Stimulated activated CD4-positive, alpha-beta T cell treated with anti-CD3 and anti-CD28 coated beads, Interleukin-12 subunit alpha, Interleukin-12 subunit beta, amount 100 ng/mL, for 24 hours (primary cell): ENCODE measurements around the gene C1QTNF8.

Experiments
- DNase-seq, 2 experiments: peaks; one replicate each; pipeline ENCODE4 v3.0.0-alpha.2; 2020; ENCODE audit warnings: low read depth in 2 of 2

The C1QTNF8 gene, protein sequence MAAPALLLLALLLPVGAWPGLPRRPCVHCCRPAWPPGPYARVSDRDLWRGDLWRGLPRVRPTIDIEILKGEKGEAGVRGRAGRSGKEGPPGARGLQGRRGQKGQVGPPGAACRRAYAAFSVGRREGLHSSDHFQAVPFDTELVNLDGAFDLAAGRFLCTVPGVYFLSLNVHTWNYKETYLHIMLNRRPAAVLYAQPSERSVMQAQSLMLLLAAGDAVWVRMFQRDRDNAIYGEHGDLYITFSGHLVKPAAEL

DNA sequence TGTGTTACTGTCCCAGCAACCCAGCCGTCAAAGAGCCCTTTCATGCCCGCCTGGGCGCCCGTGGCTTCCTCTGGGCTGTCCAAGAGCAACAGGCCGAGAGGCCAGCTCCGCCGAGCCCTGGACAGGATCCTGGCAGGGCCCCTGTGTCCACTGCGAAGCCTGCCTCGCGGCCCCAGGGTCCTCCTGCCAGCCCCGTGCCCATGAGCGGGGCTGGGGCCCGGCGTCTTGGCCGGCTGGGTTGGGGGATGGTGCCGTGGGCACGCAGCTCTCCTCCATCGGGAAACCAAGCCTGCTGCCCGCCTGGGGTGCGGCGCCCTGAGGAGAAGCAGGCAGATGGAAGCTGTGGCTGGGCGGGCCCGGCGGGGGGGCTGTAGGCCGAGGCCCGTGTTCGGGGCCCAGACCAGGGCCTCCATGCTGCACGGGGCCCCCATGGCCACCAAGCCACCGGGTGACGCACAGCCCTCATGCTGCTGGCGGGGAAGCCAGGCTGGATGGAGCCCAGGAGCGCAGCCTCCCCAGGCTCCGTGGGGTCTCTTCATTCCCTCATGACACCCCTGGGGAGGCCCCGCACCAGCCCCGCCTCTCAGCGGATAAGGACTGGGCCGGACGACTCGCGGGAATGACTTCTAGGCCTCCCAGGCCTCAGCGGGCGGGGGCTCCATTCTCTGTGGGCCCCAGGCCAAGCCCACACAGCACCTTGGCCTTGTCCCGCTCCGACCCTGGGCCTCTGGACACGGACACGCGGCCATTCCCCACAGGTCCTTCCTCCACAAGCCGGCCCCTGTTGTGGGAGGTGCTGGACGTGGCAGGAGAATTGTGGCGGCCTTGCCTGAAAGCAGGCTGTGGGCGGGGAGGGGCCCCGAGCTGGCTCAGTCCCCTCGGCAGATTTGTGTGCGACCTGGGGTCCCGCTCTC is at the start of gene C1QTNF8:
Gene C1QTNF8, minus strand, starts transcription at position 76 of the 914 bp plus-strand sequence. CDS start 1,322 bp downstream, outside the sequence.
- DNase-seq: no peak

DNA sequence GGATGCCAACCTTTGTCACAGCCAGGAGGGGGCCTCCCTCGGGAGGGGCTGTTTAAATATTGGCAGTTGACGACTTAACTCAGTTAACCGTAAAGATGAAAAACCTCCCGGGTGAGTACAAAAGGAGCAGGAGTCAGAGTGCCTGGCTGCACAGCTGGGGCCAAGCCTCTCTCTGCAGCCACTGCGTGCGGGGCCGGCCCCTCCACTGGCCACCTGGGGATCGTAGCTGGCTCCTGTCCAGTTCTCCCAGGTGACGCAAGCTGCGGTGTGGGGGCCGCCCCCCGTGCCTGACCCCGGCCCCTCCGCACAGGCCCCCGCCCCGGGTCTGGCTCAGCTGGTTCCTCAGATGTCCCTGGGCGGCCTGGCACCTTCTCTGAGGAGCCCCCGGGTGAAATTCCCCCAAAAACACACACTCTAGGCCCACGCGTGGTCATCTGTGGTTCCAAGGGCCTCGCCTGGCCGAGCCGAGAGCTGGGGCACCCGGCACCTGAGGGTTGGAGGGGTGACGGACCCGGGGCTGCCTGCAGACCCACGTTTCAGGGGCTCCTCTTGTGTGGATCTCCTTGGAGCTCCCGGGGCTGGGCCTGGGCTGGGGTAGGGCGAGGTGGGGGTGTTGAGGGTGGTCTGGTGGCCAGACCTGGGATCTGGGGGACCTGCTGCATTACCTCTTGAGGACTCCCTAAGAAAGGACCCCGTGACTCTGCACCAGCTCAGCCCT is 49.5 kb upstream of the C1QTNF8 start:
- DNase-seq: no peak

DNA sequence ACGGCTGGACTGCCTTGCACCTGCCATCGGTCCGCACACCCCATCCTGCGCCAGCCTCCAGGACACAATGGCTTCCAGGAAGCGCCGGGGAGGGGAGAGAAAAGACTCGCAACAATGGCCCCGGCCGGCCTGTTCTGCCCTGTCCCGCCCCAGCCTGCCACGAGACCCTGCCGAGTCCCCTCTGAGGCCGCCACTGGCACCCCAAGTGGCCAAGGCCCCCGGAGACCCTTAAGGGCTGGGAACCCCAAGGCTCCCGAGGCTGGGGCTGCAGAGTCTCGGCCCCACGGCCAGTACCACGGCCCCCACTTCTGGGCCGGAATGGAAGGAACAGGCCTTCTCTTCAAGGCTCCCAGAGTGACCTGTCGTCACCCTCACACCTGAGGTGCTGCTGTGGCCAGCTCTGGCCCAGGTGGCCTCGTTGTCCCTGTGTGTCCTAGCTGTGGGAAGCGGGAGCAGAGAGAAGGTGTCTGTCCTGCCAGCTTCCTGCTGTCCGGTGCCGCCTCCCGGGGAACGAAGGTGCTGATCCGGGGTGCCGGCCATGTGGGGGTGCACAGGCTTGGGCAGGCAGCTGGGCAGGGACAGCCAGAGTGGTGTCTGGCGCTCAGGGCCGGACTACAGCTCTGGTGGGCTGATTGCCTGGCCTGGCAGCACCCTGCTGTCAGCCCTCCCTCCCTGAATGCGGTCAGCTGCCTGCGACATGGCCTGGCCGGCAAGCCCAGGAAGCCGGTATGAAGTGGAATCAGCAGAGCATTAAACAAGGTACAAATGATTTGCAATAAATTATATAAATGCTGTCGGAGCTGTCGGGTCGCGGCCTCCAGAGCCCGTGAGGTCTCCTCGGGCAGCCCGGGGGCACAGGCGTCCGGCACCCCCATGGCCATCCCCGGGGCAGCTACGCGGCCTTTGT is 48.7 kb upstream of the C1QTNF8 start:
- no peak for DNase-seq

DNA sequence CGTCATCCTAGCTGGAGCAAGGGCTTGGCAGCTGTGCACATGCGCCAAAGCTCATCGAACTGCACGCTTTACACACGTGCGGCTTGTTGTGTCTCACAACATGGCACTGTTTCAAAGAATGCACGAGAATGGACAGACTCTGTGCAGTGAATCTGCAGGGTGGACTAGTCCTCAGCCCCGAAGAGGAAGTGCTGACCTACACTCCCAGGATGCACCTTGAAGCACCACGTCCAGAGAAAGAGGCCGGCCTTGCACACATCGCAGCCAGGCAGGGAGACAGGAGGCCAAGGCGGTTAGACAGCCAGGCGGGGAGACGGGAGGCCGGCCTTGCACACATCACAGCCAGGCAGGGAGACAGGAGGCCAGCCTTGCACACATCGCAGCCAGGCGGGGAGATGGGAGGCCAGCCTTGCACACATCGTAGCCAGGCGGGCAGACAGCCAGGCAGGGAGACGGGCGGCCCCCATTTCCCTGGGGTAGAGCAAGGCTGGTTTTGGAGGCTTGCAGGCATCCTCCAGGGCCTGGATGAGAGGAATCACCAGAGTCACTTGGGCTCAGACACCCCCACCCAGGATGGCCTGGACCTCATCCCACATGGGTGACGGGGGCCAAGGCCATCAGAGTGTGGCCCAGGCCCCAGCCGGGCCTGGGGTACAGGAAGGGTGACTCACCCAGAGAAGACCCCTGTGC is 47.9 kb upstream of the C1QTNF8 start:
- DNase-seq: no peak

DNA sequence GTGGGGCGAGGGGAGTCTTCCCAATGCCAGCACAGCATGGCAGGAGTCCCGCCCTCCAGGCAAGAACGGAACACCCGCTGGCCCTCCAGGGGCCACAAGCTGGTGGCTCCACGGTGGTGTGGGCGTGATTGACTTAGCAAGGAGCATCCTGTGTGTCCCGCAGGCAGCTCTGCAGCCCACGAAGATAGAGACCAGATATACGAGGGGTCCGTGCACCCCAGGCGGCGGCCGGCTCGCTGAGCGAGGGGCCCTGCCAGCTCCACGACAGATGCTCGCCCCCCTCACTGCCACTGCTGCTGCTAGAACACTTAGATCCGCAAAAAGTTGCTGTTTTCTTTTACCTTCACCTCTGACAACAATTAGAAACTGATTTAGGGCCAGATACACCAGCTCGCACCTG is 46.9 kb upstream of the C1QTNF8 start:
- no peak for DNase-seq

DNA sequence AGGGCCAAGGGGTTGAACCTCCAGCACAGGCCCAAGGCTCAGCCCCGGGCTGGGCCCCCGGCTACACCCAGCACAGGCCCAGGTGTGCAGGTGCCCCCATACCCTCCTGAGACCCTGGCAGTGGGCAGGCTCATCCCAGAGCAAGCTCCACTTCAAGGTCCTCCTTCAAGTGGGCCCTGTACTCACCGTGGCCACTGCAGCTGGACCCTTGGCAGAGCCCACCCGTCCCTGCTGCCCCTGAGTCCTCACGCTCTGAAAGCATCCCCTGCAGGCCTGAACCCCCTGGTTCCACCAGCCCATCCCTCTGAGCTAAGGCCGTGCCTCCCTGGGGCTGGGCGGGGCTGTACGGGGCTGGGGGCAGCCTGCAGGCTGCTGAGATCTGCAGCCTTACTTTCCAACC is 45.7 kb upstream of the C1QTNF8 start:
- DNase-seq: no peak

DNA sequence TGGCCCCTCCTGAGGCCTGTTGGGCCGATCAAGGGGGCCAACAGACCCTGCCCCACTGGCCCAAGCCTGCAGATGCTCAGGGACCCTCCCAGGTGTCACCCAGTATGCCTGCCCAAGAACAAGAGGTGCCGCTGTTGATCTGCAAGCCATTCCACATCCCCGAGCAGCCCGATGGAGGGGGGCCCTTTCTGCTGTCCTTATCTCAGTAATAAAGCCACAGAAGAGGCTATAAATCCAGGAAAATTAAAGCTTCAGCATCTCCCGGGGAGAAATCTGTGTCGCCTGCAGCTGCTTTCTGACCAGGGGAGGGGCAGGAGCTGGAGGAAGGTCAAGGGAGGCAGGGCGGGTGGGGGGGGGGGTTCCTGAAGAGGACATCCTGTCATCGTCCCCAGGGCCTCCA is 45.1 kb upstream of the C1QTNF8 start:
- no peak for DNase-seq

DNA sequence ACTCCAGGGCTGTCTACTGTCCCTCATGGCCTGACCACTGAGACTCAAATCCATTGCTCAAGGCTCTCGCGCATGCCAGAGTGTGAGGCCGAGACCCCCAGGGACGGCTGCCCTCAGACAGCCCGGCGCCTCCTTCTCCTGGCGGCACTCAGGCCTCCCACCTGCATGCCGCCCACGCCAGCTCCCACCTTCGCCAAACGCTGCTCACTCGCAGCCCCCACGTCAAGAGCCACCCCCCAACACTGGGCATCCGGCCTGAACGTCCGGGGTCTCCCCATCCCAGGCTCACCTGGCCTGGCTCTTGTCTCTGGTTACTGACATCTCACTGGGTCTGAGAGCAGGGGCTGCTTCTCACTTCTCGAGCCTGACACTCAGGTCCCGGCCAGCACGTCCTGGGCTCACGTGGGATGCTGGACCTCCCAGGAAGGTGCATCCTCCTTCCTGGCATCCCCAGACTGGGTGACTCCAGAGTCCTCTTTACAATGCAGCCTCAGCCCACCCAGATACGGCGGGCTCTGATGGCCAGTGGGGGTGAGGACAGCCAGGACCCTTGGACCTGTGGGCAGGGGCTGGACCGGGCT is 44.6 kb upstream of the C1QTNF8 start:
- DNase-seq: no peak

DNA sequence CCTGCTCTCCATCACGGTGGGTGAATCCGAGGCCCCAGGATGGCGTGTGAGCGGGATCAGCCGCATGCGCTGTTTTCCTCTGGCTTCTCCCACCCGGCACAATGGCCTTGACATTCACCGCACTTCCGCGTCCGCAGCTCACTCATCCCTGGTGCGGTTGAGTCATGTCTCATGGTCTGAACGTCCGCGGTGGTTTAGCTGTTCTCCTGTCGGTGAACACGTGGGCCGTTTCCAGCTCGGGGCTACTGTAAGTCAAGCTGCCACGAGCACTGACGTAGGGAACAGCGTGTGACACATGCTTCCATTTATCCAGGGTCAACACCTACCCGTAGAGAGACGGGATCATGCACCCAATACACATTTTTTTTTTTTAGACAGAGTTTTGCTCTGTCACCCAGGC is 41.6 kb upstream of the C1QTNF8 start:
- no peak for DNase-seq

DNA sequence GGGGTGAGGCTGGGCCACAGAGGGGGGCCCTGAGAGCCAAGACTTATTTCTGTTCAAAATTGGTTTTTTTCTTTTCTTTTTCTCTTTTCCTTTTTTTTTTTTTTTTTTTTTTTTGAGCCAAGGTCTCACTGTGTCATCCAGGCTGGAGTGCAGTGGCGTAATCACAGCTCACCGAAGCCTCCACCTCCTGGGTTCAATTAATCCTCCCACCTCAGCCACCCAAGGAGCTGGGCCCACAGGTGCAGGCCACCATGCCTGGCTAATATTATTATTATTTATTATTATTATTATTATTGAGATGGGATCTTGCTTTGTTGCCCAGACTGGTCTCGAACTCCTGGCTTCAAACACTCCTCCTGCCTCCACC is 39.4 kb upstream of the C1QTNF8 start:
- DNase-seq: no peak

DNA sequence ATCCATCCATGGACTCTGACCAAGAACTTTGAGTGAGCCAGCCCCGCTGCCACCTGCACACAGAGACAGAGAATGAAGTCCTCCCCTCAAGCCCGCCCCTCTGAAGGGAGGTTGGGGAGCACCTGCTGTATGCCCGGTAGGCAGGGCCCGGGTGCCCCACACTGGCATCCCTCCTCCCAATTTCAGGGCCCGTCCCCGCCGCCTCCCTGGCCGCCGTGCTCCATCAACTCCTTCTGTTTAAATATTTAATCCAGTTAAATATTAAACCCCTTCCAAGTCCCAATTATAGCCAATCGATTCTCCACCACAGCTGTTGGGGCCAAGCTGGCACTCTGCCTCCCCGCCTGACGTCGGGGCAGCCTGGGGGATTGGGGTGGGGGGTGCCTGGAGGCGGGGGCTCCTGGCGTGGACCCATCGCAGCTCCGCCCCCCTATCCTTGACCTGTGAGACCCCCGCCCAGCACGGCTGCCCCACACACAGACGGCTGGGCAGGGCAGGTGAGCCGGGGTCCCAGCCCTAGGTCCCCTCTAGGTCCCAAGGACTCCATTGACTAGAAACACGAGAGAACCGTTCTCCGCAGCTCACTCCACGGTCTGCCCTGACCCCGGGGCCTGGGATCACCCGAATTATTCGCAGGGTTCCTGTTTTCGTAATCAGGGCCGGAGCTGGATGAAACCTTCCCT is 38.9 kb upstream of the C1QTNF8 start:
- DNase-seq: no peak

DNA sequence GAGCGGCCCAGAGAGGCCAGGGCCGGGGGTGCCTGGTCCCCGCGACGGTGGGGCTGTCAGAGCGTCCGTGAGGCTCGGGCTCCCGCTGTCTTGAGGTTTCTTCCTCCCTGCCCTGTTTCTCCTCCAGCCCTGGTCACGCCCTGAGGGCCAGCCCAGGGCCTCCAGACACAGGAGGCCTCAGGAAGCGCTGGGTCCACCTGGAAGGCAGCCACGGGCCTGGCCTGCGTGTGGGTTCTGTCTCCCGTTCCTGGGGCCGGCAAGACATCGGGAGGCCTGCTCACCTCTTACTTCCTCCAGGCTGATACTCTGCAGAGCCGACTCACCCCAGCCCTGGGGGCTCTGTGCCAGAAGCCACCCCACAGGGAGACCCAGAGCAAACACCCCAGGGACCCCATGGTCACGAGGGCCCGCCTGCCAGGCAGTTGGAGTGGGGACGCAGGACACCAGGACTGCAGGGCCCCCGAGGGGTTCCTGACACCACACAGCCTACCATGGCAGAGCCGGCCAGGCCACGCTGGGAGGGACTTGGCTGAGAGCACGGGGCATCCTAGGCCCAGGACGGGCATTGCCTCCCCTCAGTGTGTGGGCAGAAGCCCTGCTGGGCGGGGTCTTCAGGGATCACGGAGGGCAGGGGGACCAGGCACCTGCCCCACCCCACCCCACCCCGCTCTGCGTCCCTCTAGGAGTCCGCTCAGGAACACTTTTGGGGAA is 37.9 kb upstream of the C1QTNF8 start:
- DNase-seq: no peak

DNA sequence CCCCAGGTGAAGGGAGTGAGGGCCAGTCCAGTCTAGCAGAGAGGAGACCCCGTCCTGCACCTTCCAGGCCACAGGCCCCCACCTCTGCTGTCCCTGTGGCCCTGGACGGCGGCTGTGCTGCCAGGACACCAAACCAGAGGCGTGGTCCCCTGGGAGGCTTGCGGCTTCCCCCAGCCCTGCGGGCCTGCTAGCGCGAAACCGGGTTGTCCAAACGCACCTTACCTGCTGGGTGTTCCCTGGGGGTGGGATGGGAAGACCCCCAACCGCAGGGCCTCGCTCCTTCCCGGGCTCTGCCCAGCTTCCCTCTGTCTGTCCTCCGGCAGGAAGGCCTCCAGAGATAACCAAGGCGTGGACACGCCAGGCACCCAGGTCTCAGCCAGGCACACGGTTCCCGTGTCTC is 37.2 kb upstream of the C1QTNF8 start:
- no peak for DNase-seq

DNA sequence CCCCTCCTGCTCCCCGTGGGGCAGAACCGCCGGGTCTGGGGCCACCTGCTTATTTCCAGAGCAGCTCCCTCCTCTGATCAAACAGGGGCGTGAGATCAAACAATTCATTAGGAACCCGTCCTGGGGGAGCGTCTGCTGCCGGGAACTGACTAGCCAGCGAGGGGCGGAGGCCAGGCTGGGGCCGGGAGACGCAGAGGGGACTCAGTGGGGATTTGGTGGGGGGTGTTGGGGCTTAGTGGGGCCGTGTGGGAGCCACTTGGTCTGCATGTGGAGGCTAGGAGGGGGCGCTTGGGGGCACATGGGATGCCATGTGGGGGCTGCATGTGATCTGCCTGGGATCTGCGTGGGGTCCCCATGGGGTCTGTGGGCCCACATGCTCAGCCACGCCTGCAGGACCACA is 36.4 kb upstream of the C1QTNF8 start:
- no peak for DNase-seq

DNA sequence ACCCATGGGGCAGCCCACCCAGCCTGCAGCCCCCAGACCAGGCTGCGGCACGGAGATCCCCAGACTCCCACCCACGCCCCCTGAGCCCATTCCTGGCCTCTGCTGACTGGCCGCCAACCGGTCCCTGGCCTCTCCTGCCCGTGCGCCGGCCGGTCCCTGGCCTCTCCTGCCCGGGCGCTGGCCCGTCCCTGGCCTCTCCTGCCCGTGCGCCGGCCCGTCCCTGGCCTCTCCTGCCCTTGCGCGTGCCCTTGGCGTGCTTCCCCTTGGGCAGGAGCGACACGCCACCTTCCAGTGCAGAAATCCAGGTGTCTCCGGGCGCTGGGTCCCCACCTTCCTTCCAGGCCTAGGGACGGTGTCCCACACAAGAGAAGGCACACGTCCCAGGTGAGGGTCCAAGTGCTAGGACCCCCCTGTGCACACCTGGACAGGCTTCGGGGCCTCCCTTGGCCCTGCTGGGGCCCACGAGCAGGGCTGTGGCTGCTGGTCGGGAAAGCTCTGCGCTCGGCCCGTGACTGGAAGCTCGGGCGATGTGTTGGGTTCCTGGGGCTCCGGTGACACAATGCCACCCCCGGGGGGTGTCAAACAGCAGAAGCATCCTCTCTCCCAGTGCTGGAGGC is 35.4 kb upstream of the C1QTNF8 start:
- no peak for DNase-seq

DNA sequence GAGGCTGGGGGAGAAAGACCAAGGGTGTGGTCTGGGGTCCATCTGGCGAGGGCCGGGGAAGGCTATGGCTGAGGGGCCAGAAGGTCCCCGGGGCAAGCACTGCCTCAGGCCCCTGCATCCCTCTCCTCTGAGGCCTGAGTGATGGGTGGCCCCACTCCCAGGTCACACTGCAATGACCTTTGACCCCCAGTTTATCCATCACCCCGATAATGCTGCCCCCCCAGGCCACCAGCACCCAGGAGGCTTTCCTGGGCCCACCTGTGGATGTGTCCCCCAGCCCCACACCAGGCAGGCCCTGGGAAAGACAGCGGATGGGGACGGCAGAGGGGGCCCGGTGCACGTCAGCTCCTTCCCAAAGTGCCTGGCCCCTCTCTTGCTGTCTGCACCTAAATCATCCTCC is 34.3 kb upstream of the C1QTNF8 start:
- no peak for DNase-seq

DNA sequence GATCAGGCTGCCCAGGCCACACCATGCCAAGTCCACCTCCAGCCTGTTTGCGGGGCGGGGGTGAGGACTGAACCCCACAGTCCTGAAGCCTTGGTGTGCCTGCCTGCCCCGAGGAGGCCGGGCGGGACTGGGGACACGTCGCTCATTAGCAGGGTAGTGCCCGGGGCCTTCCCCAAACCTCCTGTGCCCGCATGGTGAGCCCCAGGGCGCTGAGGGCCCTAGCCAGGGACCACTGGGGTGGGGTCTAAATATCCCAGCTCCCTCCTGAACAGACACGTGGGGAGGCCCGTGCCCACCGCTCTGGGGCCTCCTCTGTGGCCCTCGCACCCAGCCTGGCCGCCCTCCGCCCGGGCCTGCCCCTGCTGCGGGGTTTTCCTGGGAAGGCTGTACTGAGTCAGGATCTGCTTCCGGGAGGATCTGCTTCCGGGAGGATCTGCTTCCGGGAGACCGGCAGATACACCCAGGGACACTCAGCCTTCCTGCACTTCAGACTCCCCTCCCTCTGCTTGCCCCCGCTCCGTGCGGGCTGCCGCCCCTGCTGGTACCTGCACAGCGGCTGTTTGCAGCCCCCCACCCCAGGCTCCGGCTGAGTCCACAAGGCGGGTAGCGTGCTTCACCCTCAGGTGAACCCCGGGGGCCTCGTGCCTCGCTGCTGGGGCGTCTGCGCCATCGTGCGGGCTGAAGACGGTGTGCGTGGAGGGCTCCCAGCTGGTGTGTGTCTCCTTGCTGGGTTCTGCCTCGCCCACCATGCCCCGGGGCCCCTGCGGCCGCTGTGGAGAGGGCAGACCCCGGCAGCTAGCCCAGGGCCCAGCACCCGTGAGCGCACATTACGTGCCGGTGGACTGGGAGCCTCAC is 33.3 kb upstream of the C1QTNF8 start:
- no peak for DNase-seq
